ENCODE measurements around the gene CDRT15.
"Not testable (repeated sequence)": the region's sequence is repeated elsewhere in the genome, so short reads cannot be mapped to it uniquely, and the experiment has no call there.

Gene CDRT15

DNA sequence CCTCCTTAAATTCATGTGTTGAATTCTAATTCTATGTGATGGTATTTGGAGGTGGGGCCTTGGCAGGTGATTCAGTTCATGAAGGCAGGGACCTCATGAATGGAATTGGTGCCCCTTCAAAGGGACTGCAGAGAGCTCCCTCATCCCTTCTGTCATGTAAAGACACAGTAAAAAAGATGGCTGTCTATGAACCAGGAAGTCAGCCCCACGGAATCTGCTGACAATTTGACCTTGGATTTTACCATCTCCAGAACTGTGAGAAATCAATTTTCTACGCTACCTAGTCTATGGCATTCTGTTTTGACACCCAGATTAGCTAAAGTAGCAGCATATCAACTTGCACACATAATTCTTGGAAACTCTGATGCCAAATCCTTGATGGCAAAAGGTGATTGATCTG, 1.6 kb downstream of the CDRT15 start:
- H3K36me3 ChIP-seq (ENCODE audit: insufficient read depth, low read length); H3K27me3 ChIP-seq (ENCODE audit: insufficient read depth, low read length); H3K27ac ChIP-seq (ENCODE audit: low read depth, low read length); H3K4me3 ChIP-seq (ENCODE audit: low read length); H3K9ac ChIP-seq (ENCODE audit: low read depth, low read length); H3K9me3 ChIP-seq (ENCODE audit: insufficient read depth, low read depth, low read length); H3K4me1 ChIP-seq (ENCODE audit: insufficient read depth, low read length): not testable (repeated sequence)
- WGBS: 83% methylated on average over 2 of the region's 2 CpGs

DNA sequence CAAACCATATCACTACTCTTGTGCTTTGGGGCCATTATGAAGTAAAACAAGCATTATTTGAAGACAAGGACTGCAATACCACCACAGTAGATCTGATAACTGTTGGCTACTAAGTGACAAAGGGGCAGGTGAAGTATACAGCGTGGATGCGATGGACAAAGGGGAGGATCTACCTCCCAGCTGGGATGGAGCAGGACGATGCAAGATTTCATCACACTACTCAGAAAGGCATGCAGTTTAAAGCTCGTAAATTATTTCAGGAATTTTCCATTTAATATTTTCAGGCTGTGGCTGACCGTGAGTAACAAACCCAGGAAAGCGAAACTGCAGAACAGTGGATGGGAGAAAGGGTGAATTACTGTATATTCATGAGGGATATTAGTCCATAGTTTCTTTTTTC, 5.5 kb downstream of the CDRT15 start:
- not testable (repeated sequence) for H3K4me1 ChIP-seq (ENCODE audit: insufficient read depth, low read length); H3K9ac ChIP-seq (ENCODE audit: low read depth, low read length); H3K27me3 ChIP-seq (ENCODE audit: insufficient read depth, low read length); H3K27ac ChIP-seq (ENCODE audit: low read depth, low read length); H3K4me3 ChIP-seq (ENCODE audit: low read length); H3K9me3 ChIP-seq (ENCODE audit: insufficient read depth, low read depth, low read length); H3K36me3 ChIP-seq (ENCODE audit: insufficient read depth, low read length)
- WGBS: 100% methylated on average over 2 of the region's 6 CpGs

DNA sequence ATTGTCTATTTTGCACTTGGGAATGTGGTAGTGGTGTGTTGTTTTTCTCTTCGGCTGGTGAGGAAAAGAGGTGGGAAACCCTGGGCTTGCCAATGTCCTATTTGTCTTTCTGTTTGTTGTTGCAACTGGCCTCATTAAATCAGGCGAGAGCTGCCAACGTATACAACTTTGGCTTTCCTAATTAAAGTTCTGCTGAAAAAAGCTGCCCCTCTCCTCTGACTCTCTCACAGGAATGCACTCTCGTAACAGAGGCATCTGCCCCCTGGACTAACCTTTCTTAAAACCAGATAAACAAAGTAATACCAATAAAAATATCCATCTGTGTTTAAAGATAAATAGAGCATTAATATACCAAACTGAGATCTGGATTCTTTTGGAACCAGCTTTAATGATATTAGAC, 7.8 kb downstream of the CDRT15 start:
- no peak overlapping the region for H3K27ac ChIP-seq (ENCODE audit: low read depth, low read length)
- WGBS: 91% methylated on average over 4 of the region's 4 CpGs

DNA sequence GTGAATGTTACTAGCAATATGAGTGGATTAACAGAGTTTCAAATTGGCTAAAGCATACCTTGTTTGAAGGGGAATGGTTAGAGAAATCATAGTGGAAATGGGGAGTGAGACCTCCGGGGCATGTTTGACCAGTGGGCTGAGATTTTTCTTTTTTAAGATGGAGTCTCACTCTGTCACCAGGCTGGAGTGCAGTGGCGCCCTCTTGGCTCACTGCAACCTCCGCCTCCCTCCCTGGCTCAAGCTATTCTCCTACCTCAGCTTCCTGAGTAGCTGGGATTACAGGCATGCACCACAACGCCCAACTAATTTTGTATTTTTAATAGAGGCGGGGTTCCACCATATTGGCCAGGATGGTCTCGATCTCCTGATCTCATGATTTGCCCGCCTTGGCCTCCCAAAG, 9.6 kb downstream of the CDRT15 start:
- Histone ChIP-seq H3K9me3 (ENCODE audit: insufficient read depth, low read depth, low read length) (no peaks in the 10 kb centered on the region), H3K27ac (ENCODE audit: low read depth, low read length) (no peak overlapping the region), H3K4me1 (ENCODE audit: insufficient read depth, low read length) (0 out of 2 replicates have a peak, but pooled peaks cover 4% of the 10 kb centered on the region), H3K9ac (ENCODE audit: low read depth, low read length) (no peak overlapping the region), H3K36me3 (ENCODE audit: insufficient read depth, low read length) (no peaks in the 10 kb centered on the region), H3K4me3 (ENCODE audit: low read length) (no peak overlapping the region), H3K27me3 (ENCODE audit: insufficient read depth, low read length) (no peaks in the 10 kb centered on the region)
- 91% methylated on average over 7 of the region's 7 CpGs for WGBS

More for the DNA sequence above, 7.8 kb downstream of the CDRT15 start:
- H3K4me1 ChIP-seq (ENCODE audit: insufficient read depth, low read length): 0 out of 2 replicates have a peak, but pooled peaks cover 4% of the 10 kb centered on the region
- no peaks in the 10 kb centered on the region for H3K36me3 ChIP-seq (ENCODE audit: insufficient read depth, low read length)
- H3K4me3 ChIP-seq (ENCODE audit: low read length): no peak overlapping the region
- H3K27me3 ChIP-seq (ENCODE audit: insufficient read depth, low read length): no peaks in the 10 kb centered on the region
- no peaks in the 10 kb centered on the region for H3K9me3 ChIP-seq (ENCODE audit: insufficient read depth, low read depth, low read length)
- H3K9ac ChIP-seq (ENCODE audit: low read depth, low read length): no peak overlapping the region

DNA sequence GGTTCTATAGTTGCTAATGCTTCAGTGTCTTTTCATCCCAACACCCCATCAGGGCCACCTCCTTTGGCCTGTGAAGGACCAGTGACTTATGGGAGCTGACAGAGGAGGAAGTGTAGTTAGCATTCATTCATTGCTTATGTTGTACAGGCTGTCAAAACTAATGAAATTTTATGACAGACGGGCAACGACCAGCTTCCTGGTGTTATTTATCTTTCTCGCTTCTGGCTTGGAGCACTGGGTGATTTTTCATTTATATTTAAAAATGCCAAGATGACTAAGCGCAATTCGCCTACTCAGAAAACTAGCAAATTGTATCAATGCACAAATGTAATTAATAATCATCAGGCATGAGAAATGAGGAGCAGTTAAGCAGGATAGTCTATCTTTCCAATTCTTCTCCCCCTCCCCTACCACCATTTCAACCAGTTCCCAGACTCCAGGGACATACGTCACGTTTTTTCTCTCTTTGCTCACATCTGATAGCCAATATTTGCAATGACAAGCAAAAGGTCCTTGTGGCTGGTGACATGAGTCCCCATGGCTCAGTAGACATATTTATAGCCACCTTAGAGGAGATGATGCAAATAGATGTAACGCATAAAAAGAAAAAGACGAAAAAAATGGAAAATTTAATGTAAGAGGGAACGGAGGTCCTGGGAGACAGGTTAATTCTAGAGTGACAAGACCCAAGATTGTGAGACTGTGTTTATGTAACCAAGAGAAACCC, 11.2 kb downstream of the CDRT15 start:
- H3K27ac ChIP-seq (ENCODE audit: low read depth, low read length): no peak overlapping the region
- H3K4me3 ChIP-seq (ENCODE audit: low read length): no peak overlapping the region
- H3K36me3 ChIP-seq (ENCODE audit: insufficient read depth, low read length): no peaks in the 10 kb centered on the region
- 95% methylated on average over 8 of the region's 10 CpGs for WGBS
- no peak overlapping the region for H3K9ac ChIP-seq (ENCODE audit: low read depth, low read length)
- no peaks in the 10 kb centered on the region for H3K27me3 ChIP-seq (ENCODE audit: insufficient read depth, low read length)
- 0 out of 2 replicates have a peak, but pooled peaks cover 4% of the 10 kb centered on the region for H3K4me1 ChIP-seq (ENCODE audit: insufficient read depth, low read length)
- no peaks in the 10 kb centered on the region for H3K9me3 ChIP-seq (ENCODE audit: insufficient read depth, low read depth, low read length)

DNA sequence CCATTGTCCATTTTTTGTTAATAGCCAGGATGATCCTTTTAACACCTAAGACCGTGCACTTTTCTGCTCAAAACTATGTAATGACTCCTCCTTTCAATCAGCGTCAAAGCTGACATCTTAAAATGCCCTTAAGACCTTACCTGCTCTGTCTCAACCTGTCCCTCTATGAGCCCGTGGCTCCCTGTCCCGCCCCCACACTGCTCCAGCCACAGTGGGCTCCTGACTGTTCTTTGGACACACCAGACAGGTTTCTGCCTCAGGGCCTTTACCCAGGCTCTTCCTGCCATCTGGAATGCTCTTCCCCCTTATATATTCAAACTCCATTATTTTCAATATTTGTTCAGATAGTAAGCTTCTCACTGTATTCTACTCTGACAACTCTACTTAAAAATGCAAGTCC, 14.1 kb downstream of the CDRT15 start:
- Histone ChIP-seq H3K9ac (ENCODE audit: low read depth, low read length) (no peak overlapping the region), H3K27me3 (ENCODE audit: insufficient read depth, low read length) (no peaks in the 10 kb centered on the region), H3K36me3 (ENCODE audit: insufficient read depth, low read length) (no peaks in the 10 kb centered on the region), H3K9me3 (ENCODE audit: insufficient read depth, low read depth, low read length) (no peaks in the 10 kb centered on the region), H3K27ac (ENCODE audit: low read depth, low read length) (no peak overlapping the region), H3K4me3 (ENCODE audit: low read length) (no peak overlapping the region), H3K4me1 (ENCODE audit: insufficient read depth, low read length) (no peaks in the 10 kb centered on the region)
- WGBS: 93% methylated on average over 4 of the region's 4 CpGs

DNA sequence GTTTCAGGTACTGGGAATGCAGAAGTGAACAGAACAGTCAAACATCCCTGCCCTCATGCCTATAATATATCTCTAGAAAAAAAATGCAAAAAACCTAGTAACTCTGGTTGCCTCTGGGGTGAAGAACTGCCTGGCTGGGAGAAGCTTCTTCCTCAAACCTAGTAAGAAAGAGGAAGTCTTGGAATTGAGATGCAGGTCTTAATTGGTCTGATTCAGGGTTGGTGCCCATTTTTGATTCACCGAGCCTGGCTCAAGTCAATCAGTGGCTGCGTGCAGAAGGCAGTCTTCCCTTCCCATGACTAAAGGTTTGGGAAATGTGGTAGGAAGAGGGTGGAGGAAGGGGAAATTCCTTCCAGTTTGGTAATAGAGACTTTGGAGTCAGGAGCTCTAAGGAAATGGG, 22.4 kb downstream of the CDRT15 start:
- H3K27ac ChIP-seq (ENCODE audit: low read depth, low read length): no peak overlapping the region
- WGBS: 96% methylated on average over 2 of the region's 2 CpGs

DNA sequence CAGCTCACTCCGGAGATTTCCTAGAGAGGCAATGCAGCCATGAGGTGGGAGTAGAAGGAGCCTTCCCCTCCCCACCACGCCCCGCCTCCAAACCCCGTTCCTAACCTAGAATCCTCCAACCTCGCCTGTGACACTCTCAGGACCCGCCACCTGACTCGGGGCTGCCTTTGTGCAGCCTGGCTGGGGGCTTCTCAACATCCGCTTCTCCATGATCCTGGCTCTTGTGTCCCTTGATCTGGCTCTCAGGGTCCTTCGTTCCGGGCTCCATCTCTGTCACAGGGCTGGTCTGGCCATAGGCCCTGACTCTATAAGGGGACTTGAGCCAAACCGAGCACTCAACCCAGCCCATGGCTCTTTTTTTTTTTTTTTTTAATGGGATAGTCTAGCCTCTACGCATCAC, 24.3 kb downstream of the CDRT15 start:
- Histone ChIP-seq H3K27ac (ENCODE audit: low read depth, low read length) (no peak overlapping the region), H3K9me3 (ENCODE audit: insufficient read depth, low read depth, low read length) (peaks cover 14% of the 10 kb centered on the region), H3K9ac (ENCODE audit: low read depth, low read length) (no peak overlapping the region), H3K4me3 (ENCODE audit: low read length) (no peak overlapping the region), H3K4me1 (ENCODE audit: insufficient read depth, low read length) (no peaks in the 10 kb centered on the region), H3K27me3 (ENCODE audit: insufficient read depth, low read length) (no peaks in the 10 kb centered on the region), H3K36me3 (ENCODE audit: insufficient read depth, low read length) (peaks cover 16% of the 10 kb centered on the region)
- WGBS: 99% methylated on average over 12 of the region's 12 CpGs

More for the DNA sequence above, 22.4 kb downstream of the CDRT15 start:
- Histone ChIP-seq H3K4me1 (ENCODE audit: insufficient read depth, low read length) (no peaks in the 10 kb centered on the region), H3K4me3 (ENCODE audit: low read length) (no peak overlapping the region), H3K9ac (ENCODE audit: low read depth, low read length) (no peak overlapping the region), H3K9me3 (ENCODE audit: insufficient read depth, low read depth, low read length) (peaks cover 14% of the 10 kb centered on the region), H3K27me3 (ENCODE audit: insufficient read depth, low read length) (no peaks in the 10 kb centered on the region), H3K36me3 (ENCODE audit: insufficient read depth, low read length) (peaks cover 13% of the 10 kb centered on the region)

DNA sequence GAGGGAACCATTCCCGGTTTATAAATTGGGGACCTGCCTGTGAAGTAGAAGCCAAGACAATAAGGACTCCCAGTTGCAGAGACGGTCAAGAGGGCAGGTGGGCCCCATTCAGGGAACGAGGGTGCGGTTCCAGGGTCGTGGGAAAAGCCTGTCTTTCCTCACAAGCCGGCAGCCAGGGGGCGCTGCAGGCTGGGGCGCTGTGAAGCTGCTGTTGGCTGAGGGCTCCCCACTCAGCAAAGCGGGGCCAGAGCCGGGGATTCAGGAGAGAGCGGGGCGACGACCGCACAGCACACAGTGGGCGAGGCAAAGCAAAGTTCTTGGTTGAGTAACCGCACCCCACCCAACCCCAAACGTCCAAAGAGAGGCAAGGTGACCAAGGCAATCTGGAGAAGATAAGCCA, 24.9 kb downstream of the CDRT15 start:
- Histone ChIP-seq H3K27ac (ENCODE audit: low read depth, low read length) (no peak overlapping the region), H3K9me3 (ENCODE audit: insufficient read depth, low read depth, low read length) (peaks cover 14% of the 10 kb centered on the region), H3K36me3 (ENCODE audit: insufficient read depth, low read length) (peaks cover 16% of the 10 kb centered on the region), H3K27me3 (ENCODE audit: insufficient read depth, low read length) (no peaks in the 10 kb centered on the region), H3K4me3 (ENCODE audit: low read length) (no peak overlapping the region), H3K4me1 (ENCODE audit: insufficient read depth, low read length) (no peaks in the 10 kb centered on the region), H3K9ac (ENCODE audit: low read depth, low read length) (no peak overlapping the region)
- WGBS: 93% methylated on average over 17 of the region's 17 CpGs

DNA sequence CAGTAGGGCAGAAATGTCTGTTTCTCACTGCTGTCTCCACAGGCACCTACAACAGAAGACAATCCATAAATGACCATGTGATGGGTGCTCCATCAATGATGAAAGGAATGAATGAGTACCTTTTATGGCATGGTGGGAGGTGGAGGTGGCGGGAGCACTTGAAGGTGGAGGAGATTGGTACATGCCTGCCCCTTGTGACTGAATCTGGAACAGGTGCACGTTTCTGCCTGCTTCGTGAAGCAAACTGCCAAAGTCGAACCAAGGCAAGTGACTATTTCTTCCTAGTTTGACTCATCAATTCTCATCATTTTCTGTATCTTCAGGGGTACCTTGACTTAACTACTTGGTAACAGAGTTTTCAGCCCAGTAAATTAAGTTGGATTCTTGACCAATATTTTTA, 25.4 kb downstream of the CDRT15 start:
- H3K27ac ChIP-seq (ENCODE audit: low read depth, low read length): no peak overlapping the region
- H3K27me3 ChIP-seq (ENCODE audit: insufficient read depth, low read length): no peaks in the 10 kb centered on the region
- WGBS: 96% methylated on average over 4 of the region's 4 CpGs
- H3K36me3 ChIP-seq (ENCODE audit: insufficient read depth, low read length): peaks cover 16% of the 10 kb centered on the region
- no peak overlapping the region for H3K4me3 ChIP-seq (ENCODE audit: low read length)
- peaks cover 14% of the 10 kb centered on the region for H3K9me3 ChIP-seq (ENCODE audit: insufficient read depth, low read depth, low read length)
- H3K4me1 ChIP-seq (ENCODE audit: insufficient read depth, low read length): no peaks in the 10 kb centered on the region
- H3K9ac ChIP-seq (ENCODE audit: low read depth, low read length): no peak overlapping the region

DNA sequence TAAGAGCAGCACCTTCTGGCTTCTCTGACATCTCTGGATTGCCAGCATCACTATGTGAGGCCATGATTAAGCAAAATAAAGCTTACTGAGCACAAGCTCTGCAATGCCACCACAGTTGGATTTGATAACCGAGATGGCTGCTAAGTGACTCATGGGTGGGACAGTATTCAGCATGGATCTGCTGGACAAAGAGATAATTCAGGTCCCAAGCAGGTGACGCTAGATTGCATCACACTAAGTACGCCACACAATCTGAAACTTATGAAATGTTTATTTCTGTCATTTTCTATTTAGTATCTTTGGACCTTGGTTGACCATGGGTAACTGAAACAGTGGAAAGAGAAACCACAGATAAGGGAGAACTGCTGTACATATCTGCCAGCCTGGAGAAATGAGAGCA, 27.4 kb downstream of the CDRT15 start:
- H3K4me3 ChIP-seq (ENCODE audit: low read length): no peak overlapping the region

DNA sequence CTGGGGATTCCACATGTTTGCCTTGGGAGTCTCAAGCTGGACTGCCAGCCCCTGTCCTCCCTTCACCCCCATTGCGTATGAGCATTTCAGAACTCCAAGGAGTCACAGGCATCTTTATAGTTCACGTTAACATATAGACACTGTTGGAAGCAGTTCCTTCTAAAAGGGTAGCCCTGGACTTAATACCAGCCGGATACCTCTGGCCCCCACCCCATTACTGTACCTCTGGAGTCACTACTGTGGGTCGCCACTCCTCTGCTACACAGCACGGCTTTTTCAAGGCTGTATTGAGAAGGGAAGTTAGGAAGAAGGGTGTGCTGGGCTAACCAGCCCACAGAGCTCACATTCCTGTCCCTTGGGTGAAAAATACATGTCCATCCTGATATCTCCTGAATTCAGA, 28.9 kb downstream of the CDRT15 start:
- Histone ChIP-seq H3K4me1 (ENCODE audit: insufficient read depth, low read length) (no peaks in the 10 kb centered on the region), H3K27ac (ENCODE audit: low read depth, low read length) (no peak overlapping the region), H3K36me3 (ENCODE audit: insufficient read depth, low read length) (peaks cover 16% of the 10 kb centered on the region), H3K4me3 (ENCODE audit: low read length) (no peak overlapping the region), H3K9me3 (ENCODE audit: insufficient read depth, low read depth, low read length) (peaks cover 14% of the 10 kb centered on the region), H3K9ac (ENCODE audit: low read depth, low read length) (no peak overlapping the region), H3K27me3 (ENCODE audit: insufficient read depth, low read length) (no peaks in the 10 kb centered on the region)
- 96% methylated on average over 5 of the region's 5 CpGs for WGBS

More for the DNA sequence above, 27.4 kb downstream of the CDRT15 start:
- H3K4me1 ChIP-seq (ENCODE audit: insufficient read depth, low read length): no peaks in the 10 kb centered on the region
- H3K27me3 ChIP-seq (ENCODE audit: insufficient read depth, low read length): no peaks in the 10 kb centered on the region
- no peak overlapping the region for H3K9ac ChIP-seq (ENCODE audit: low read depth, low read length)
- H3K36me3 ChIP-seq (ENCODE audit: insufficient read depth, low read length): peaks cover 16% of the 10 kb centered on the region
- WGBS: 99% methylated on average over 3 of the region's 3 CpGs
- peaks cover 14% of the 10 kb centered on the region for H3K9me3 ChIP-seq (ENCODE audit: insufficient read depth, low read depth, low read length)
- H3K27ac ChIP-seq (ENCODE audit: low read depth, low read length): no peak overlapping the region

All from HUES64 (cell line).